Gastrocnemius medialis (tissue), 4 donors: ENCODE data around the gene CNKSR3.

Experiments used
- POLR2A ChIP-seq, 2 donors: fragments of 450-650 bp; IDR thresholded peaks; one replicate each; pipeline ENCODE4 v1.6.1; 2017; ENCODE audit warnings: antibody characterized with exemption in 2 of 2, mild to moderate bottlenecking in 2 of 2, moderate library complexity in 2 of 2
- TF ChIP-seq, protein P1 (sequence below), 5 experiments: fragments of 450-650 bp in 3 of 5; fragments of 200-600 bp in 2 of 5; sonication (generic) in 2 of 5; IDR thresholded peaks in 4 of 5; conservative IDR thresholded peaks in 1 of 5; 1 replicate in 4 of 5; 2 replicates in 1 of 5; pipeline ENCODE4 v1.5.1; 2016 to 2019; ENCODE audit warnings: antibody characterized with exemption in 5 of 5, mild to moderate bottlenecking in 3 of 5, moderate library complexity in 3 of 5

DNA sequence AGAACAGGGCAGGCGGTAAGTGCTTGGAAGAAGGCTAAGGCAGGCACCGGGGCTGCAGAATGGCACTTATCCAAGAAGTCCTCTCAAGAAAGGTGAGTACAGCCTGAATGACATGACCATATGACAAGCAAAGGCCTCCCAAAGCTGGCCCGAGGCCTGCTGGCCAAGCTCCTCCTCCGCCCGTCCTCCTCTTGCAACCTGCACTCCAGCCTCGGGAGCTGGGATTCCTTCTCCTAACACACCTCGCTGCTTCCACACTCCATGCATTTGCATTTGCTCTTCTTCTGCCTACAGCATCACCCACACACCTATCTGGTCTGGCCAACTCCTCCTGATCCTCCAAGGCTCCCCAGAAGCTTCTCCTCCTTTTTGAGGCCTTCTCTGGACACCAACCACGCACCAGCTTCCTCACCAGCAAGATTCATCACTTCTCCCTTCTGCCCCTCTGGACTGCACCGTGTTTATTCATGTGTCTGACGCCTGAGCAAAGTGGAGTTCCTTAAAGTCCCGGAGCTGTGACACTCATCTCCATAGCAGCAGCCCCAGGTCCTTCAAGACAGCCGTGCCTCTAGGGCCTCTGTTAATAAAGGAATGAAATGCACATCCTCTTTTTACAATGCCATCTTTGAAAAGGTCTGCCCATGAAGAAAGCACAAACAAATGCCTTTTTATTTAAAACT is 32.3 kb downstream of the CNKSR3 start:
- TF ChIP-seq, protein P1, sequence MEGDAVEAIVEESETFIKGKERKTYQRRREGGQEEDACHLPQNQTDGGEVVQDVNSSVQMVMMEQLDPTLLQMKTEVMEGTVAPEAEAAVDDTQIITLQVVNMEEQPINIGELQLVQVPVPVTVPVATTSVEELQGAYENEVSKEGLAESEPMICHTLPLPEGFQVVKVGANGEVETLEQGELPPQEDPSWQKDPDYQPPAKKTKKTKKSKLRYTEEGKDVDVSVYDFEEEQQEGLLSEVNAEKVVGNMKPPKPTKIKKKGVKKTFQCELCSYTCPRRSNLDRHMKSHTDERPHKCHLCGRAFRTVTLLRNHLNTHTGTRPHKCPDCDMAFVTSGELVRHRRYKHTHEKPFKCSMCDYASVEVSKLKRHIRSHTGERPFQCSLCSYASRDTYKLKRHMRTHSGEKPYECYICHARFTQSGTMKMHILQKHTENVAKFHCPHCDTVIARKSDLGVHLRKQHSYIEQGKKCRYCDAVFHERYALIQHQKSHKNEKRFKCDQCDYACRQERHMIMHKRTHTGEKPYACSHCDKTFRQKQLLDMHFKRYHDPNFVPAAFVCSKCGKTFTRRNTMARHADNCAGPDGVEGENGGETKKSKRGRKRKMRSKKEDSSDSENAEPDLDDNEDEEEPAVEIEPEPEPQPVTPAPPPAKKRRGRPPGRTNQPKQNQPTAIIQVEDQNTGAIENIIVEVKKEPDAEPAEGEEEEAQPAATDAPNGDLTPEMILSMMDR (IDR thresholded peaks at IDR 0.05 in 4 of 5, conservative IDR thresholded peaks at IDR 0.05 in 1 of 5) = no peak
- no peak for TF ChIP-seq POLR2A (IDR thresholded peaks at IDR 0.05)
